IPS-18c (cell line): ENCODE measurements around the gene CPN2.

Experiments used
- H3K4me3 ChIP-seq: 2 replicates; pipeline ENCODE4 v1.7.0; 2013; ENCODE audit warnings: low read depth, mild to moderate bottlenecking, low read length, moderate library complexity; ENCODE audit not compliant: insufficient read depth
- H3K9me3 ChIP-seq: one replicate; pipeline ENCODE4 v1.6.1; 2013; ENCODE audit warnings: mild to moderate bottlenecking, low read length, moderate library complexity; ENCODE audit not compliant: control insufficient read depth, insufficient read depth

Gene CPN2

GRCh38 chr3:194367992-194368841 lies 17.1 kb upstream of the CPN2 start:
- H3K9me3 ChIP-seq = peaks cover 4% of the 10 kb centered on the region
- H3K4me3 ChIP-seq = no peak overlapping the region

GRCh38 chr3:194365978-194366490 lies 14.9 kb upstream of the CPN2 start:
- Histone ChIP-seq H3K9me3 (peaks cover 4% of the 10 kb centered on the region), H3K4me3 (no peak overlapping the region)

GRCh38 chr3:194365526-194365925 lies 14.4 kb upstream of the CPN2 start:
- Histone ChIP-seq H3K4me3 (no peak overlapping the region), H3K9me3 (peaks cover 4% of the 10 kb centered on the region)

GRCh38 chr3:194364652-194365434 lies 13.7 kb upstream of the CPN2 start:
- H3K4me3 ChIP-seq = no peak overlapping the region

GRCh38 chr3:194364314-194364651 lies 13.2 kb upstream of the CPN2 start:
- no peak overlapping the region for H3K4me3 ChIP-seq
- H3K9me3 ChIP-seq = peaks cover 4% of the 10 kb centered on the region

More at GRCh38 chr3:194364652-194365434, 13.7 kb upstream of the CPN2 start:
- H3K9me3 ChIP-seq = peaks cover 4% of the 10 kb centered on the region

- Histone ChIP-seq H3K4me3 (no peak overlapping the region), H3K9me3 (peaks cover 4% of the 10 kb centered on the region)
These were observed 9.4 kb upstream of the CPN2 start for GRCh38 chr3:194360568-194360967.

- Histone ChIP-seq H3K4me3 (no peak overlapping the region), H3K9me3 (no peaks in the 10 kb centered on the region)
These were observed 6.6 kb upstream of the CPN2 start for GRCh38 chr3:194357681-194358080.

- Histone ChIP-seq H3K9me3 (no peaks in the 10 kb centered on the region), H3K4me3 (no peak overlapping the region)
These were observed 4.3 kb upstream of the CPN2 start for GRCh38 chr3:194355379-194355778.

GRCh38 chr3:194354315-194354714 lies 3.2 kb upstream of the CPN2 start:
- no peaks in the 10 kb centered on the region for H3K9me3 ChIP-seq
- no peak overlapping the region for H3K4me3 ChIP-seq

- Histone ChIP-seq H3K9me3 (no peaks in the 10 kb centered on the region), H3K4me3 (no peak overlapping the region)
These were observed 1.6 kb upstream of the CPN2 start for GRCh38 chr3:194352667-194353246.

- H3K9me3 ChIP-seq = no peaks in the 10 kb centered on the region
- H3K4me3 ChIP-seq = no peak overlapping the region
These were observed 916 bp upstream of the CPN2 start for GRCh38 chr3:194351952-194352536.

GRCh38 chr3:194350726-194351071 lies 429 bp downstream of the CPN2 start:
- Histone ChIP-seq H3K9me3 (no peaks in the 10 kb centered on the region), H3K4me3 (no peak overlapping the region)

GRCh38 chr3:194348354-194348753 lies 2.8 kb downstream of the CPN2 start:
- Histone ChIP-seq H3K4me3 (no peak overlapping the region), H3K9me3 (no peaks in the 10 kb centered on the region)

GRCh38 chr3:194346621-194347020 lies 4.5 kb downstream of the CPN2 start:
- Histone ChIP-seq H3K4me3 (no peak overlapping the region), H3K9me3 (no peaks in the 10 kb centered on the region)

- no peaks in the 10 kb centered on the region for H3K9me3 ChIP-seq
- H3K4me3 ChIP-seq = no peak overlapping the region
These were observed 5.1 kb downstream of the CPN2 start for GRCh38 chr3:194346035-194346434.

- no peaks in the 10 kb centered on the region for H3K9me3 ChIP-seq
- no peak overlapping the region for H3K4me3 ChIP-seq
These were observed 7.1 kb downstream of the CPN2 start for GRCh38 chr3:194344012-194344411.

- Histone ChIP-seq H3K4me3 (no peak overlapping the region), H3K9me3 (no peaks in the 10 kb centered on the region)
These were observed 7.6 kb downstream of the CPN2 start for GRCh38 chr3:194343561-194343893.
